Ishikawa (cell line): ENCODE data around the gene MGAT5B.

Experiments
- CEBPB ChIP-seq: IDR thresholded peaks from 2 replicates; pipeline ENCODE4 v1.6.1; 2012
- EGR1 ChIP-seq: IDR thresholded peaks from 2 replicates; pipeline ENCODE4 v1.6.1; 2012
- EP300 ChIP-seq: IDR thresholded peaks from 2 replicates; pipeline ENCODE4 v1.6.1; 2012; ENCODE audit warnings: borderline replicate concordance
- FOXM1 ChIP-seq: IDR thresholded peaks from 2 replicates; pipeline ENCODE4 v1.6.1; 2012; ENCODE audit warnings: low read depth, borderline replicate concordance
- MAX ChIP-seq: IDR thresholded peaks from 2 replicates; pipeline ENCODE4 v1.6.1; 2012
- NFIC ChIP-seq: IDR thresholded peaks from 2 replicates; pipeline ENCODE4 v1.6.1; 2012
- TAF1 ChIP-seq: IDR thresholded peaks from 2 replicates; pipeline ENCODE4 v1.6.1; 2012; ENCODE audit warnings: low read depth, mild to moderate bottlenecking
- TEAD4 ChIP-seq: IDR thresholded peaks from 2 replicates; pipeline ENCODE4 v1.6.1; 2012
- USF1 ChIP-seq: IDR thresholded peaks from 2 replicates; pipeline ENCODE4 v1.6.1; 2012
- YY1 ChIP-seq: IDR thresholded peaks from 2 replicates; pipeline ENCODE4 v1.6.1; 2012; ENCODE audit warnings: low read depth
- TF ChIP-seq, protein P1 (sequence below): IDR thresholded peaks from 2 replicates; pipeline ENCODE4 v1.6.1; 2012; ENCODE audit warnings: low read depth, mild to moderate bottlenecking

DNA sequence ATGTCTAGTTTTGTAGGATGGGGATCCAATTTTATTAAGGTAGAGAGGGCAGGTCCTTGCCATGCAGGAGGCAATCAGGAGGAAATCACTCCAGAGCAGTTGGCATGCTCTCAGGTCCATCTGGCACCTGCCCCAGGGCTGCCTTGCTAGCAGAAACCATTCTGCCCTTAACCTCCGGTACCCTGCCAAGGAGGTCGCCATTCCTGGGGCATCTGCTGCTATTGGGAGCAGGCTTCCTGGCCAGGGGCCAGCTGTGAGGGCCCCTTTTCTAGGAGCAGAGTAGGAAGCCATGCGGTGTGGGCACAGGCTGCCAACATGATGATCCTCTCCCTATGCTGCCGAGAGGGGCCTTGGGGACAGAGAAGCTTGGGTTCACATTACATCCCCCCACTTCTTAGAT is 47.6 kb upstream of the MGAT5B start:
- no peak for TF ChIP-seq EP300
- no peak for TF ChIP-seq MAX
- TF ChIP-seq TAF1 = no peak
- no peak for TF ChIP-seq TEAD4
- TF ChIP-seq EGR1 = no peak
- no peak for TF ChIP-seq USF1
- no peak for TF ChIP-seq FOXM1
- TF ChIP-seq CEBPB = no peak
- TF ChIP-seq, protein P1, sequence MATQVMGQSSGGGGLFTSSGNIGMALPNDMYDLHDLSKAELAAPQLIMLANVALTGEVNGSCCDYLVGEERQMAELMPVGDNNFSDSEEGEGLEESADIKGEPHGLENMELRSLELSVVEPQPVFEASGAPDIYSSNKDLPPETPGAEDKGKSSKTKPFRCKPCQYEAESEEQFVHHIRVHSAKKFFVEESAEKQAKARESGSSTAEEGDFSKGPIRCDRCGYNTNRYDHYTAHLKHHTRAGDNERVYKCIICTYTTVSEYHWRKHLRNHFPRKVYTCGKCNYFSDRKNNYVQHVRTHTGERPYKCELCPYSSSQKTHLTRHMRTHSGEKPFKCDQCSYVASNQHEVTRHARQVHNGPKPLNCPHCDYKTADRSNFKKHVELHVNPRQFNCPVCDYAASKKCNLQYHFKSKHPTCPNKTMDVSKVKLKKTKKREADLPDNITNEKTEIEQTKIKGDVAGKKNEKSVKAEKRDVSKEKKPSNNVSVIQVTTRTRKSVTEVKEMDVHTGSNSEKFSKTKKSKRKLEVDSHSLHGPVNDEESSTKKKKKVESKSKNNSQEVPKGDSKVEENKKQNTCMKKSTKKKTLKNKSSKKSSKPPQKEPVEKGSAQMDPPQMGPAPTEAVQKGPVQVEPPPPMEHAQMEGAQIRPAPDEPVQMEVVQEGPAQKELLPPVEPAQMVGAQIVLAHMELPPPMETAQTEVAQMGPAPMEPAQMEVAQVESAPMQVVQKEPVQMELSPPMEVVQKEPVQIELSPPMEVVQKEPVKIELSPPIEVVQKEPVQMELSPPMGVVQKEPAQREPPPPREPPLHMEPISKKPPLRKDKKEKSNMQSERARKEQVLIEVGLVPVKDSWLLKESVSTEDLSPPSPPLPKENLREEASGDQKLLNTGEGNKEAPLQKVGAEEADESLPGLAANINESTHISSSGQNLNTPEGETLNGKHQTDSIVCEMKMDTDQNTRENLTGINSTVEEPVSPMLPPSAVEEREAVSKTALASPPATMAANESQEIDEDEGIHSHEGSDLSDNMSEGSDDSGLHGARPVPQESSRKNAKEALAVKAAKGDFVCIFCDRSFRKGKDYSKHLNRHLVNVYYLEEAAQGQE = no peak
- TF ChIP-seq YY1 = no peak
- TF ChIP-seq NFIC = no peak
